Mucosa of descending colon (tissue), 3 donors: ENCODE results near the gene DNM3. TPM values are rescaled to one million over a fixed set of nuclear protein-coding genes. Genes with fewer than 3 reads are reported as not detected.

Experiments
- ATAC-seq: fragments of 200-7000 bp; cut with Tn5 transposase; one replicate; pipeline ENCODE4 v1.9.1; 2020; ENCODE audit warnings: mild to moderate bottlenecking, moderate library complexity
- DNase-seq, 3 donors: peaks; one replicate each; pipeline ENCODE4 v3.0.0-alpha.2; 2020
- H3K36me3 ChIP-seq: fragments of 200-600 bp; one replicate; pipeline ENCODE4 v1.8.0; 2021; ENCODE audit warnings: low read depth, mild to moderate bottlenecking
- H3K4me1 ChIP-seq: fragments of 200-600 bp; one replicate; pipeline ENCODE4 v1.8.0; 2021; ENCODE audit warnings: low read depth, mild to moderate bottlenecking
- H3K4me3 ChIP-seq: fragments of 200-600 bp; one replicate; pipeline ENCODE4 v1.8.0; 2021; ENCODE audit warnings: mild to moderate bottlenecking
- H3K9me3 ChIP-seq: fragments of 200-600 bp; one replicate; pipeline ENCODE4 v1.8.0; 2021; ENCODE audit warnings: mild to moderate bottlenecking
- intact Hi-C, 2 donors: fragments of 100-400 bp; cut with DNase I in 1 of 2; cut with micrococcal nuclease in 1 of 2; formaldehyde crosslinking; loops; one replicate each; pipeline versions ENCODE4 v1.11.0 to v1.11.1; 2022; cut with DNase I, micrococcal nuclease
- total RNA-seq, 3 donors: library from RNA; stranded (reverse); fragmentation: NEBNext Ultra II Directional in 2 of 3; extraction: Animal tissue kit (Norgen Biotek cat#: 25700) in 2 of 3; gene quantifications; one replicate each; pipeline versions ENCODE4 v1.2.1 to v1.2.4, GENCODE V29; 2021 to 2023
- TF ChIP-seq, protein P1 (sequence below): fragments of 200-600 bp; IDR thresholded peaks from one replicate; pipeline ENCODE4 v1.8.0; 2022; ENCODE audit warnings: antibody characterized with exemption, mild to moderate bottlenecking
- donor health status: DM: no; HTN: no; CAD: no; lungs with moderate emphysema.
- donor health status: DM: no; HTN: no; CAD: no.
- donor health status: DM: no; HTN: yes; CAD: no.

Gene DNM3
- total RNA-seq, 3 donors from 2014 or later: 1.4 to 6.4 (median 2.1) TPM

DNA sequence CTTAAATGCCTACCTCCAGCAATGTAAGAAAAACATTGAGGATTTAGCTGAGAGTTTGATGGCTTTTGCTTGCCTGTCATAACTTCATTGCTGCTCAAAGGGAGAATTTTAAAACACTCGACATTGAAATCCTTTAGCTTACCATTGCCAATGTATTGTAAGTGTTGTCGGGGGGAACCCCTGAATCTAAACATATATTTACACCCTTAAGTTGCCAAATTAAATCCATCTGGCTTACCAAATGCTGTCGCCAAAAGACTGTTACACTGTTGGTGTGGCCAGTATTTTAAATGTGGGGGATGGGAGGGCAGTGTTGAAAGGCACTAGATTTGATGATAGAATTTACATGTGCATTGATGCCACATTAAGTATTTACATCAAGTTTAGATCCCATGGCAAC lies 554.3 kb downstream of the DNM3 start:
- TF ChIP-seq, protein P1, sequence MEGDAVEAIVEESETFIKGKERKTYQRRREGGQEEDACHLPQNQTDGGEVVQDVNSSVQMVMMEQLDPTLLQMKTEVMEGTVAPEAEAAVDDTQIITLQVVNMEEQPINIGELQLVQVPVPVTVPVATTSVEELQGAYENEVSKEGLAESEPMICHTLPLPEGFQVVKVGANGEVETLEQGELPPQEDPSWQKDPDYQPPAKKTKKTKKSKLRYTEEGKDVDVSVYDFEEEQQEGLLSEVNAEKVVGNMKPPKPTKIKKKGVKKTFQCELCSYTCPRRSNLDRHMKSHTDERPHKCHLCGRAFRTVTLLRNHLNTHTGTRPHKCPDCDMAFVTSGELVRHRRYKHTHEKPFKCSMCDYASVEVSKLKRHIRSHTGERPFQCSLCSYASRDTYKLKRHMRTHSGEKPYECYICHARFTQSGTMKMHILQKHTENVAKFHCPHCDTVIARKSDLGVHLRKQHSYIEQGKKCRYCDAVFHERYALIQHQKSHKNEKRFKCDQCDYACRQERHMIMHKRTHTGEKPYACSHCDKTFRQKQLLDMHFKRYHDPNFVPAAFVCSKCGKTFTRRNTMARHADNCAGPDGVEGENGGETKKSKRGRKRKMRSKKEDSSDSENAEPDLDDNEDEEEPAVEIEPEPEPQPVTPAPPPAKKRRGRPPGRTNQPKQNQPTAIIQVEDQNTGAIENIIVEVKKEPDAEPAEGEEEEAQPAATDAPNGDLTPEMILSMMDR: no peak

DNA sequence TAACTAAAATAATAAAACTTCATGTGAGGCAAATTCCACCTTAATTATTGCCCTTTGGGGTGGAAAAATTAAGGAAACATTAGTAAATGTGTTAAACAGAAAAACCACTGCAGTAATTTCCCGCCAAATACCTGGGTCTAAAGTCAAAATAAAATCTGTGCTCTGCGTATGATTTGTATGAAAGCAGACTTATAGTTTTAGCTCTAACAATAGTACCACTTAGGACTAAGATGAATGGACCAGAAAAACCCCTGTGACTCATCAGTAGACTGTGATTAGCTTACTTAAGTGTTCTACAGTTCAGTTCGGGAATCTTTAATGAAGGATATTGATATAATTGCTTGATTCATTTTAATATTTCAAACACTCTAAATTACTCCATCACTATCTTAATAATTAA lies 555.9 kb downstream of the DNM3 start:
- Histone ChIP-seq H3K4me1 (peaks cover 15% of the 10 kb centered on the region), H3K36me3 (no peaks in the 10 kb centered on the region), H3K4me3 (no peak overlapping the region), H3K9me3 (no peaks in the 10 kb centered on the region)
- TF ChIP-seq, protein P1: no peak
- intact Hi-C loops: loop anchor here in 1 of 2 donors (10.0 kb wide), 1 partner anchor 252 kb away; no protein-coding TSS in a partner anchor
- DNase-seq (no peak), ATAC-seq (no peak)

More for the DNA sequence above, 554.3 kb downstream of the DNM3 start:
- Histone ChIP-seq H3K9me3 (no peaks in the 10 kb centered on the region), H3K36me3 (no peaks in the 10 kb centered on the region), H3K4me3 (no peak overlapping the region), H3K4me1 (peaks cover 15% of the 10 kb centered on the region)
- intact Hi-C loops: loop anchor here in 1 of 2 donors (10.0 kb wide), 1 partner anchor 251 kb away; no protein-coding TSS in a partner anchor
- ATAC-seq: no peak
- DNase-seq: no peak

DNA sequence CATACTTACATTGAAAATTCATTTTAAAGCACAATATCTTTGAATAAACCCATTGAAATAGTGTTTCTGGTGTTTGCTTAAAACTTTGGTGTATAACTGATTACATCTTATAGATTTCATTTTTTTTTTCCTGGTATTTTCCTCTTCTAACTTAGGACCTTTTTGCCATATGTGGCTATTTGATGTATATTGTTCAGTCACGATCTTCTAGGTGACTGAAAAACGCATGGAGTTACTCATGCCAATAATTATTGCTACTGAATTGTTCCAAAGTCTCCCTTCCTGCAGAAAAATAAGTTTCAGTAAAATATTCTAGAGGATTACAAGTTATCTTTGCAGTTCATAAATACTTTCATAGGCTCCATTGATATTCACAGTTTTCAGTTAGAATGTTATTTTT lies 556.3 kb downstream of the DNM3 start:
- no peak for ATAC-seq
- Histone ChIP-seq H3K9me3 (no peaks in the 10 kb centered on the region), H3K36me3 (no peaks in the 10 kb centered on the region), H3K4me1 (peaks cover 15% of the 10 kb centered on the region), H3K4me3 (no peak overlapping the region)
- no peak for DNase-seq
- intact Hi-C loops: loop anchor here in 1 of 2 donors (10.0 kb wide), 1 partner anchor 253 kb away; no protein-coding TSS in a partner anchor
- TF ChIP-seq, protein P1: no peak

DNA sequence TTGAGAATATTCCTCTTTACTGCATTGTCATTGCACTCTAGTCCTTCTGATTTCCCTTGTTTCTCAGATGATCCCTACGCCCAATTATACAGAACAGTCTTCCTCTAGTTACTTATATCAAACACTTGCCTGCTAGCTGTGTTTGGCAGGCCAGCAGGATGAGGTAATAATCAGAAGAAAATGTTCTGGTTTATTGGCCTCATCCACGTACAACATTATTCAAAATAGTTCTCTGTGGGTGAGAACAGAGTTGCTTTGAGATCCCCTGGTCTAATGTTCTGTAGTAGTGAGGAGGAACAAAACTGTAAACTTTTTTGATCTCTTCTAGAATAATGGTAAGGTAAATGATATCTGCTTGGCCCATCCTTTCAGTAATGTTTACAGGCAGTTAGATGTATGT lies 556.9 kb downstream of the DNM3 start:
- Histone ChIP-seq H3K4me1 (peaks cover 15% of the 10 kb centered on the region), H3K36me3 (no peaks in the 10 kb centered on the region), H3K9me3 (no peaks in the 10 kb centered on the region), H3K4me3 (no peak overlapping the region)
- intact Hi-C loops: loop anchor here in 1 of 2 donors (10.0 kb wide), 1 partner anchor 253 kb away; no protein-coding TSS in a partner anchor
- ATAC-seq (peak; percentile 10), DNase-seq (no peak)
- TF ChIP-seq, protein P1: no peak

DNA sequence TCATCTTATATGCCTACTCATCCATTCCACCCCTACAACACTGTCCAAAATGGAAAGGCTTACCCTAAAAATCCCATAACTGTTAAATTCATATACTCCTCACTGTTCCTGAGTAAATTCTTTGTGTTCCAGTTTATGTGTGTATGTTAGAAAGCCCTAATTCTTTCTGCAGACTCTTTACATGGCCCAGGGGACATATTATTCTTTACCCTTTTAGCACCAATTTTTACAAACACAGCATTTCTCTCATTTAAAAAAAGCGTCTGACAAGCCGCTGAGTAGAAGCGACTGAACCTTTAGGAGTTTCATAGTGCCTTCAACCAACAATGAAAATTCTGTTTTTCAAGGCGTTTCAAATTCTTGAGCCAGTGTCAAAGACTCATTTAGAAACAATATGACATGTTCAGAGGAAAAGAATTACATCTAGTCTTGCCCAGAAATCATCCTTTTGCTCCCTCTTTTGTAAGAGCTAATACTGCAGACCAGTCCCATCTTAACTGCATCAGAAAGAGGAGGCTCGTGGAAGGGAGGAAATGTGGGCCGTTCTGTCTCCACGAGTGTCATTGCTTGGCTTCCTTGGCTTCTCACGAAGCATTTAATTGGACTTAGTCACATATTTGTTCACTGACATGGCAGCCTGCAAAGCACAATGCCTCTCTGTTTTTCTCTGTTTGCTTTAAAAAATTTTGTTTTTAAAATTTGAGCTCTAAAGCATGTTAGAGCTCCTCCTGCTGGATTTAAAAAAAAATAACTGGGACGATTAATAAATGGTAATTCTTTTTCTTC lies 557.9 kb downstream of the DNM3 start:
- DNase-seq (peak in 2 of 3 donors; percentile 28 to 40), ATAC-seq (peak; percentile 83)
- Histone ChIP-seq H3K4me3 (no peak overlapping the region), H3K9me3 (no peaks in the 10 kb centered on the region), H3K36me3 (no peaks in the 10 kb centered on the region), H3K4me1 (peaks cover 15% of the 10 kb centered on the region)
- intact Hi-C loops: loop anchor here in 1 of 2 donors (10.0 kb wide), 1 partner anchor 254 kb away; no protein-coding TSS in a partner anchor
- TF ChIP-seq, protein P1: peak; percentile 36
